H1 (cell line): ENCODE data around the gene ATG7. TPM values are rescaled to one million over a fixed set of nuclear protein-coding genes. Genes with fewer than 3 reads are reported as not detected.
A peak's percentile ranks its signal among the peaks of the same experiment; 100 is the strongest.

Experiments used
- BACH1 ChIP-seq: IDR thresholded peaks from 2 replicates; pipeline ENCODE4 v1.6.1; 2012; ENCODE audit warnings: low read length, improper control_type of control experiment
- CEBPB ChIP-seq: IDR thresholded peaks from 2 replicates; pipeline ENCODE4 v1.6.1; 2012; ENCODE audit warnings: low read depth, low read length
- E2F6 ChIP-seq: IDR thresholded peaks from 2 replicates; pipeline ENCODE4 v1.6.1; 2012; ENCODE audit warnings: inconsistent platforms
- FOSL1 ChIP-seq: IDR thresholded peaks from 2 replicates; pipeline ENCODE4 v1.6.1; 2011; ENCODE audit warnings: mild to moderate bottlenecking, low read depth, low read length, moderate library complexity; ENCODE audit not compliant: insufficient read depth
- JUN ChIP-seq: IDR thresholded peaks from 2 replicates; pipeline ENCODE4 v1.6.1; 2011; ENCODE audit warnings: low read depth, mild to moderate bottlenecking, improper control_type of control experiment, low read length
- JUND ChIP-seq: IDR thresholded peaks from 2 replicates; pipeline ENCODE4 v1.6.1; 2011; ENCODE audit warnings: mild to moderate bottlenecking, improper control_type of control experiment, low read length
- KDM4A ChIP-seq: IDR thresholded peaks from one replicate; pipeline ENCODE4 v1.7.1; 2012; ENCODE audit warnings: low read depth, mild to moderate bottlenecking, moderate library complexity, low read length, inconsistent platforms; ENCODE audit not compliant: severe bottlenecking
- KDM5A ChIP-seq: fragments of 200-600 bp; IDR thresholded peaks from 2 replicates; pipeline ENCODE4 v1.7.1; 2012; ENCODE audit warnings: mild to moderate bottlenecking, low read length, inconsistent platforms, mixed read lengths
- MAFK ChIP-seq: IDR thresholded peaks from 2 replicates; pipeline ENCODE4 v1.6.1; 2012; ENCODE audit warnings: low read depth, mild to moderate bottlenecking, improper control_type of control experiment, low read length
- NANOG ChIP-seq: IDR thresholded peaks from 2 replicates; pipeline ENCODE4 v1.6.1; 2011; ENCODE audit warnings: low read length, low read depth, mild to moderate bottlenecking, inconsistent platforms; ENCODE audit not compliant: insufficient read depth, poor library complexity, severe bottlenecking
- RAD21 ChIP-seq, 2 experiments: IDR thresholded peaks in 1 of 2; conservative IDR thresholded peaks in 1 of 2; 2 replicates each; pipeline ENCODE4 v1.6.1; 2011; ENCODE audit warnings: low read depth in 2 of 2, low read length in 2 of 2, improper control_type of control experiment in 1 of 2, inconsistent platforms in 1 of 2, mild to moderate bottlenecking in 1 of 2, moderate library complexity in 1 of 2
- RFX5 ChIP-seq: IDR thresholded peaks from 2 replicates; pipeline ENCODE4 v1.6.1; 2011; ENCODE audit warnings: low read depth, low read length, improper control_type of control experiment, borderline replicate concordance
- RXRA ChIP-seq: IDR thresholded peaks from 2 replicates; pipeline ENCODE4 v1.6.1; 2011; ENCODE audit warnings: low read depth, mild to moderate bottlenecking, low read length, moderate library complexity; ENCODE audit not compliant: insufficient read depth
- SIX5 ChIP-seq: IDR thresholded peaks from 2 replicates; pipeline ENCODE4 v1.6.1; 2011; ENCODE audit warnings: mild to moderate bottlenecking, low read depth, low read length
- SP1 ChIP-seq: IDR thresholded peaks from 2 replicates; pipeline ENCODE4 v1.6.1; 2011; ENCODE audit warnings: low read depth, low read length
- SP4 ChIP-seq: IDR thresholded peaks from 2 replicates; pipeline ENCODE4 v1.6.1; 2012; ENCODE audit warnings: low read length, inconsistent platforms
- ZNF274 ChIP-seq: IDR thresholded peaks from 2 replicates; pipeline ENCODE4 v1.7.0; 2012; ENCODE audit warnings: low read length, borderline replicate concordance; ENCODE audit errors: extremely low read depth
- polyA plus RNA-seq, 7 experiments: library from polyadenylated mRNA; depleted of rRNA in 3 of 7; stranded (reverse) in 5 of 7; unstranded in 2 of 7; fragments of >200 nt in 5 of 7; fragments of 200-250 nt in 2 of 7; gene quantifications; 1 replicate in 5 of 7; 2 replicates in 1 of 7; 4 replicates in 1 of 7; pipeline versions ENCODE4 v1.2.1 to v1.2.3, GENCODE V29; 2011 to 2013; ENCODE audit warnings: missing spikeins in 2 of 7, mixed read lengths in 2 of 7
- total RNA-seq: library from RNA; stranded (reverse); fragmentation: NEBNext Ultra II Directional; extraction: Animal tissue kit (Norgen Biotek cat#: 25700); gene quantifications from 2 replicates; pipeline ENCODE4 v1.2.1, GENCODE V29; 2021
- TF ChIP-seq, protein P1 (sequence below), 3 experiments: IDR thresholded peaks; 1 replicate in 2 of 3; 2 replicates in 1 of 3; pipeline versions ENCODE4 v1.5.1 to v1.6.1; 2011; ENCODE audit warnings: low read length in 3 of 3, mild to moderate bottlenecking in 3 of 3, inconsistent platforms in 2 of 3, low read depth in 1 of 3, moderate library complexity in 1 of 3; ENCODE audit not compliant: insufficient read depth in 1 of 3; ENCODE audit errors: control extremely low read depth in 1 of 3
- TF ChIP-seq, protein P2 (sequence below): IDR thresholded peaks from 2 replicates; pipeline ENCODE4 v1.6.1; 2012; ENCODE audit warnings: low read length, inconsistent platforms

Gene ATG7
- total and polyA plus RNA-seq, 2 of the 8 experiments (the other 6 are each of a cell fraction or from before 2014, with no cell fraction given) = 15.0 to 19.1 TPM

GRCh38 chr3:11271986-11272904 lies at the start of gene ATG7 (continued):
- TF ChIP-seq, protein P1, sequence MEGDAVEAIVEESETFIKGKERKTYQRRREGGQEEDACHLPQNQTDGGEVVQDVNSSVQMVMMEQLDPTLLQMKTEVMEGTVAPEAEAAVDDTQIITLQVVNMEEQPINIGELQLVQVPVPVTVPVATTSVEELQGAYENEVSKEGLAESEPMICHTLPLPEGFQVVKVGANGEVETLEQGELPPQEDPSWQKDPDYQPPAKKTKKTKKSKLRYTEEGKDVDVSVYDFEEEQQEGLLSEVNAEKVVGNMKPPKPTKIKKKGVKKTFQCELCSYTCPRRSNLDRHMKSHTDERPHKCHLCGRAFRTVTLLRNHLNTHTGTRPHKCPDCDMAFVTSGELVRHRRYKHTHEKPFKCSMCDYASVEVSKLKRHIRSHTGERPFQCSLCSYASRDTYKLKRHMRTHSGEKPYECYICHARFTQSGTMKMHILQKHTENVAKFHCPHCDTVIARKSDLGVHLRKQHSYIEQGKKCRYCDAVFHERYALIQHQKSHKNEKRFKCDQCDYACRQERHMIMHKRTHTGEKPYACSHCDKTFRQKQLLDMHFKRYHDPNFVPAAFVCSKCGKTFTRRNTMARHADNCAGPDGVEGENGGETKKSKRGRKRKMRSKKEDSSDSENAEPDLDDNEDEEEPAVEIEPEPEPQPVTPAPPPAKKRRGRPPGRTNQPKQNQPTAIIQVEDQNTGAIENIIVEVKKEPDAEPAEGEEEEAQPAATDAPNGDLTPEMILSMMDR (IDR thresholded peaks at IDR 0.05; ENCODE audit: control extremely low read depth in 1 of 3, insufficient read depth in 1 of 3, low read depth in 1 of 3, low read length in 3 of 3) = no peak
- TF ChIP-seq SP4 (no peak), MAFK (no peak), SP1 (no peak), BACH1 (no peak), ZNF274 (no peak), FOSL1 (no peak), JUN (no peak), CEBPB (peak; percentile 96), RAD21 (IDR thresholded peaks at IDR 0.05 in 1 of 2, conservative IDR thresholded peaks at IDR 0.05 in 1 of 2; ENCODE audit: low read depth in 2 of 2, low read length in 2 of 2) (no peak), E2F6 (no peak), JUND (peak; percentile 80), KDM5A (peak; percentile 82), SIX5 (no peak), RFX5 (no peak), KDM4A (peak; percentile 94), RXRA (no peak), NANOG (no peak)
- TF ChIP-seq, protein P2, sequence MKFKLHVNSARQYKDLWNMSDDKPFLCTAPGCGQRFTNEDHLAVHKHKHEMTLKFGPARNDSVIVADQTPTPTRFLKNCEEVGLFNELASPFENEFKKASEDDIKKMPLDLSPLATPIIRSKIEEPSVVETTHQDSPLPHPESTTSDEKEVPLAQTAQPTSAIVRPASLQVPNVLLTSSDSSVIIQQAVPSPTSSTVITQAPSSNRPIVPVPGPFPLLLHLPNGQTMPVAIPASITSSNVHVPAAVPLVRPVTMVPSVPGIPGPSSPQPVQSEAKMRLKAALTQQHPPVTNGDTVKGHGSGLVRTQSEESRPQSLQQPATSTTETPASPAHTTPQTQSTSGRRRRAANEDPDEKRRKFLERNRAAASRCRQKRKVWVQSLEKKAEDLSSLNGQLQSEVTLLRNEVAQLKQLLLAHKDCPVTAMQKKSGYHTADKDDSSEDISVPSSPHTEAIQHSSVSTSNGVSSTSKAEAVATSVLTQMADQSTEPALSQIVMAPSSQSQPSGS = peak; percentile 87; the same call in 1 of the 2 replicates
